ENCODE measurements around the gene TMTC2.

TMTC2 gene

DNA sequence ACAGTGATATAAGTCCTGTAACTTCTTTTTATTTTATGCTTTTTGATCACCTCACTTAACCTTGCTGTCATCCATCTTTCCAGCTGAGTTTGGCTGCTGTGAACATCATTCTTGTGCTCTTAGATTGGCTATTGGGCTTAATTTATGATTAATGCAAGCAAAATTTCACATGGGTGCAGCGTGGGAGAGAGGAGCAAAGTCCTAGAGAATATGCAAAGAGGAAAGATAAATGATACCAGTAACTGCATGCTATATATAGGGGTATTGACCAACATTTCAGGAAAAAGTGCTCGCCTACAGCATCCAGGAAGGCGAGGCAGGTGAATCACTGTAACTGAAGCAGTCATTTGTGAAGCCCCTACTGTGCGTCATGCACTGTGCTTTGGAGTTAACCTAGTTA, 153.1 kb downstream of the TMTC2 start (continued):
- TF ChIP-seq ZNF561 (tag by site-specific recombination; IDR thresholded peaks at IDR 0.05; ENCODE audit: borderline replicate concordance) (no peak), ZNF155 (tag by site-specific recombination; IDR thresholded peaks at IDR 0.05) (no peak), ZNF416 (tag by site-specific recombination; IDR thresholded peaks at IDR 0.05) (no peak), ZNF266 (tag by site-specific recombination; IDR thresholded peaks at IDR 0.05; ENCODE audit: low read depth) (no peak)

- Histone ChIP-seq H3K27ac (ENCODE audit: extremely low read depth, low read depth, low read length) (no peak overlapping the region), H3K9me3 (ENCODE audit: control insufficient read depth, insufficient read depth, low read depth, low read length) (no peaks in the 10 kb centered on the region), H3K36me3 (ENCODE audit: control insufficient read depth in 2 of 2, insufficient read depth in 1 of 2, low read length in 2 of 2) (no peaks in the 10 kb centered on the region), H3K4me3 (ENCODE audit: low read depth, low read length) (no peak overlapping the region), H3K4me1 (ENCODE audit: control insufficient read depth, insufficient read depth, low read length) (peaks cover 14% of the 10 kb centered on the region)
- ChIA-PET CTCF (interaction anchor here (1.2 kb wide), 1 partner anchor 8 kb away, joined by 3 read pairs; no protein-coding TSS in a partner anchor), POLR2A (no interaction called here)
- TF ChIP-seq ZNF701 (tag by site-specific recombination; IDR thresholded peaks at IDR 0.05): no peak
- TF ChIP-seq EGR2 (tag by site-specific recombination; IDR thresholded peaks at IDR 0.05; ENCODE audit: low read depth): no peak
- no peak for TF ChIP-seq ZNF529 (tag by site-specific recombination; IDR thresholded peaks at IDR 0.05; ENCODE audit: insufficient replicate concordance)
- TF ChIP-seq, protein P1, sequence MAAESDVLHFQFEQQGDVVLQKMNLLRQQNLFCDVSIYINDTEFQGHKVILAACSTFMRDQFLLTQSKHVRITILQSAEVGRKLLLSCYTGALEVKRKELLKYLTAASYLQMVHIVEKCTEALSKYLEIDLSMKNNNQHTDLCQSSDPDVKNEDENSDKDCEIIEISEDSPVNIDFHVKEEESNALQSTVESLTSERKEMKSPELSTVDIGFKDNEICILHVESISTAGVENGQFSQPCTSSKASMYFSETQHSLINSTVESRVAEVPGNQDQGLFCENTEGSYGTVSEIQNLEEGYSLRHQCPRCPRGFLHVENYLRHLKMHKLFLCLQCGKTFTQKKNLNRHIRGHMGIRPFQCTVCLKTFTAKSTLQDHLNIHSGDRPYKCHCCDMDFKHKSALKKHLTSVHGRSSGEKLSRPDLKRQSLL (tag by site-specific recombination; IDR thresholded peaks at IDR 0.05): no peak
- TF ChIP-seq ZNF626 (tag by site-specific recombination; IDR thresholded peaks at IDR 0.05): no peak
- TF ChIP-seq, protein P2, sequence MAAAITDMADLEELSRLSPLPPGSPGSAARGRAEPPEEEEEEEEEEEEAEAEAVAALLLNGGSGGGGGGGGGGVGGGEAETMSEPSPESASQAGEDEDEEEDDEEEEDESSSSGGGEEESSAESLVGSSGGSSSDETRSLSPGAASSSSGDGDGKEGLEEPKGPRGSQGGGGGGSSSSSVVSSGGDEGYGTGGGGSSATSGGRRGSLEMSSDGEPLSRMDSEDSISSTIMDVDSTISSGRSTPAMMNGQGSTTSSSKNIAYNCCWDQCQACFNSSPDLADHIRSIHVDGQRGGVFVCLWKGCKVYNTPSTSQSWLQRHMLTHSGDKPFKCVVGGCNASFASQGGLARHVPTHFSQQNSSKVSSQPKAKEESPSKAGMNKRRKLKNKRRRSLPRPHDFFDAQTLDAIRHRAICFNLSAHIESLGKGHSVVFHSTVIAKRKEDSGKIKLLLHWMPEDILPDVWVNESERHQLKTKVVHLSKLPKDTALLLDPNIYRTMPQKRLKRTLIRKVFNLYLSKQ (tag by site-specific recombination; IDR thresholded peaks at IDR 0.05; ENCODE audit: borderline replicate concordance): no peak
- TF ChIP-seq MEIS1 (CRISPR knock-in tag; IDR thresholded peaks at IDR 0.05; ENCODE audit: borderline replicate concordance): no peak
- TF ChIP-seq BCL11B (tag by site-specific recombination; IDR thresholded peaks at IDR 0.05; ENCODE audit: low read depth): no peak
- no peak for TF ChIP-seq ZNF146 (tag by site-specific recombination; IDR thresholded peaks at IDR 0.05)
- TF ChIP-seq ZFP41 (tag by site-specific recombination; IDR thresholded peaks at IDR 0.05; ENCODE audit: borderline replicate concordance): no peak
- no peak for TF ChIP-seq KLF1 (tag by site-specific recombination; IDR thresholded peaks at IDR 0.05)
- no peak for TF ChIP-seq ZNF561 (tag by site-specific recombination; IDR thresholded peaks at IDR 0.05; ENCODE audit: borderline replicate concordance)
- TF ChIP-seq KLF9 (tag by site-specific recombination; IDR thresholded peaks at IDR 0.05; ENCODE audit: low read depth): no peak
- TF ChIP-seq ZNF571 (tag by site-specific recombination; IDR thresholded peaks at IDR 0.05): no peak
These were observed 154.8 kb downstream of the TMTC2 start for GRCh38 chr12:82841487-82841904.

GRCh38 chr12:82842480-82842879, 155.8 kb downstream of the TMTC2 start:
- TF ChIP-seq KLF10 (tag by site-specific recombination; IDR thresholded peaks at IDR 0.05): no peak
- TF ChIP-seq, protein P3, sequence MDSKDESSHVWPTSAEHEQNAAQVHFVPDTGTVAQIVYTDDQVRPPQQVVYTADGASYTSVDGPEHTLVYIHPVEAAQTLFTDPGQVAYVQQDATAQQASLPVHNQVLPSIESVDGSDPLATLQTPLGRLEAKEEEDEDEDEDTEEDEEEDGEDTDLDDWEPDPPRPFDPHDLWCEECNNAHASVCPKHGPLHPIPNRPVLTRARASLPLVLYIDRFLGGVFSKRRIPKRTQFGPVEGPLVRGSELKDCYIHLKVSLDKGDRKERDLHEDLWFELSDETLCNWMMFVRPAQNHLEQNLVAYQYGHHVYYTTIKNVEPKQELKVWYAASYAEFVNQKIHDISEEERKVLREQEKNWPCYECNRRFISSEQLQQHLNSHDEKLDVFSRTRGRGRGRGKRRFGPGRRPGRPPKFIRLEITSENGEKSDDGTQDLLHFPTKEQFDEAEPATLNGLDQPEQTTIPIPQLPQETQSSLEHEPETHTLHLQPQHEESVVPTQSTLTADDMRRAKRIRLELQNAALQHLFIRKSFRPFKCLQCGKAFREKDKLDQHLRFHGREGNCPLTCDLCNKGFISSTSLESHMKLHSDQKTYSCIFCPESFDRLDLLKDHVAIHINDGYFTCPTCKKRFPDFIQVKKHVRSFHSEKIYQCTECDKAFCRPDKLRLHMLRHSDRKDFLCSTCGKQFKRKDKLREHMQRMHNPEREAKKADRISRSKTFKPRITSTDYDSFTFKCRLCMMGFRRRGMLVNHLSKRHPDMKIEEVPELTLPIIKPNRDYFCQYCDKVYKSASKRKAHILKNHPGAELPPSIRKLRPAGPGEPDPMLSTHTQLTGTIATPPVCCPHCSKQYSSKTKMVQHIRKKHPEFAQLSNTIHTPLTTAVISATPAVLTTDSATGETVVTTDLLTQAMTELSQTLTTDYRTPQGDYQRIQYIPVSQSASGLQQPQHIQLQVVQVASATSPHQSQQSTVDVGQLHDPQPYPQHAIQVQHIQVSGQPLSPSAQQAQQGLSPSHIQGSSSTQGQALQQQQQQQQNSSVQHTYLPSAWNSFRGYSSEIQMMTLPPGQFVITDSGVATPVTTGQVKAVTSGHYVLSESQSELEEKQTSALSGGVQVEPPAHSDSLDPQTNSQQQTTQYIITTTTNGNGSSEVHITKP (tag by site-specific recombination; IDR thresholded peaks at IDR 0.05): no peak
- TF ChIP-seq, protein P4, sequence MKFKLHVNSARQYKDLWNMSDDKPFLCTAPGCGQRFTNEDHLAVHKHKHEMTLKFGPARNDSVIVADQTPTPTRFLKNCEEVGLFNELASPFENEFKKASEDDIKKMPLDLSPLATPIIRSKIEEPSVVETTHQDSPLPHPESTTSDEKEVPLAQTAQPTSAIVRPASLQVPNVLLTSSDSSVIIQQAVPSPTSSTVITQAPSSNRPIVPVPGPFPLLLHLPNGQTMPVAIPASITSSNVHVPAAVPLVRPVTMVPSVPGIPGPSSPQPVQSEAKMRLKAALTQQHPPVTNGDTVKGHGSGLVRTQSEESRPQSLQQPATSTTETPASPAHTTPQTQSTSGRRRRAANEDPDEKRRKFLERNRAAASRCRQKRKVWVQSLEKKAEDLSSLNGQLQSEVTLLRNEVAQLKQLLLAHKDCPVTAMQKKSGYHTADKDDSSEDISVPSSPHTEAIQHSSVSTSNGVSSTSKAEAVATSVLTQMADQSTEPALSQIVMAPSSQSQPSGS (tag by site-specific recombination; IDR thresholded peaks at IDR 0.05; ENCODE audit: low read depth): no peak
- no peak for TF ChIP-seq PBX3 (CRISPR knock-in tag; IDR thresholded peaks at IDR 0.05)
- no peak for TF ChIP-seq GFI1B (tag by site-specific recombination; IDR thresholded peaks at IDR 0.05)
- TF ChIP-seq ZNF837 (tag by site-specific recombination; IDR thresholded peaks at IDR 0.05): no peak
- TF ChIP-seq ZNF529 (tag by site-specific recombination; IDR thresholded peaks at IDR 0.05; ENCODE audit: insufficient replicate concordance): no peak
- TF ChIP-seq TCF7L2 (IDR thresholded peaks at IDR 0.05; ENCODE audit: borderline replicate concordance, low read depth, low read length): no peak
- TF ChIP-seq ZNF558 (tag by site-specific recombination; IDR thresholded peaks at IDR 0.05): no peak
- no peak for TF ChIP-seq ZBTB17 (tag by site-specific recombination; IDR thresholded peaks at IDR 0.05)
- H3K36me3 ChIP-seq (ENCODE audit: control insufficient read depth in 2 of 2, insufficient read depth in 1 of 2, low read length in 2 of 2): no peaks in the 10 kb centered on the region
- CTCF ChIA-PET: interaction anchor here (0.6 kb wide), 1 partner anchor 1673 kb away, joined by 3 read pairs; no protein-coding TSS in a partner anchor

More at GRCh38 chr12:82842480-82842879, 155.8 kb downstream of the TMTC2 start:
- POLR2A ChIA-PET: no interaction called here
- no peaks in the 10 kb centered on the region for H3K9me3 ChIP-seq (ENCODE audit: control insufficient read depth, insufficient read depth, low read depth, low read length)
- peaks cover 14% of the 10 kb centered on the region for H3K4me1 ChIP-seq (ENCODE audit: control insufficient read depth, insufficient read depth, low read length)
- no peak overlapping the region for H3K27ac ChIP-seq (ENCODE audit: extremely low read depth, low read depth, low read length)
- H3K4me3 ChIP-seq (ENCODE audit: low read depth, low read length): no peak overlapping the region
